ENCODE results near the gene GRIK4.

The GRIK4 gene

GRCh38 chr11:120816711-120817110, 305.2 kb downstream of the GRIK4 start:
- H3K27ac ChIP-seq (replicated peaks) = no peak overlapping the region
- H3K4me3 ChIP-seq (replicated peaks; ENCODE audit: insufficient read depth, low read length) = no peak overlapping the region
- H3K27me3 ChIP-seq (ENCODE audit: insufficient read depth, poor library complexity, severe bottlenecking) = peaks cover 9% of the 10 kb centered on the region
- no peak for DNase-seq (ENCODE audit: low read depth in 1 of 2, low spot score in 1 of 2)
- TF ChIP-seq, protein P1, sequence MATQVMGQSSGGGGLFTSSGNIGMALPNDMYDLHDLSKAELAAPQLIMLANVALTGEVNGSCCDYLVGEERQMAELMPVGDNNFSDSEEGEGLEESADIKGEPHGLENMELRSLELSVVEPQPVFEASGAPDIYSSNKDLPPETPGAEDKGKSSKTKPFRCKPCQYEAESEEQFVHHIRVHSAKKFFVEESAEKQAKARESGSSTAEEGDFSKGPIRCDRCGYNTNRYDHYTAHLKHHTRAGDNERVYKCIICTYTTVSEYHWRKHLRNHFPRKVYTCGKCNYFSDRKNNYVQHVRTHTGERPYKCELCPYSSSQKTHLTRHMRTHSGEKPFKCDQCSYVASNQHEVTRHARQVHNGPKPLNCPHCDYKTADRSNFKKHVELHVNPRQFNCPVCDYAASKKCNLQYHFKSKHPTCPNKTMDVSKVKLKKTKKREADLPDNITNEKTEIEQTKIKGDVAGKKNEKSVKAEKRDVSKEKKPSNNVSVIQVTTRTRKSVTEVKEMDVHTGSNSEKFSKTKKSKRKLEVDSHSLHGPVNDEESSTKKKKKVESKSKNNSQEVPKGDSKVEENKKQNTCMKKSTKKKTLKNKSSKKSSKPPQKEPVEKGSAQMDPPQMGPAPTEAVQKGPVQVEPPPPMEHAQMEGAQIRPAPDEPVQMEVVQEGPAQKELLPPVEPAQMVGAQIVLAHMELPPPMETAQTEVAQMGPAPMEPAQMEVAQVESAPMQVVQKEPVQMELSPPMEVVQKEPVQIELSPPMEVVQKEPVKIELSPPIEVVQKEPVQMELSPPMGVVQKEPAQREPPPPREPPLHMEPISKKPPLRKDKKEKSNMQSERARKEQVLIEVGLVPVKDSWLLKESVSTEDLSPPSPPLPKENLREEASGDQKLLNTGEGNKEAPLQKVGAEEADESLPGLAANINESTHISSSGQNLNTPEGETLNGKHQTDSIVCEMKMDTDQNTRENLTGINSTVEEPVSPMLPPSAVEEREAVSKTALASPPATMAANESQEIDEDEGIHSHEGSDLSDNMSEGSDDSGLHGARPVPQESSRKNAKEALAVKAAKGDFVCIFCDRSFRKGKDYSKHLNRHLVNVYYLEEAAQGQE (IDR thresholded peaks at IDR 0.05; ENCODE audit: insufficient replicate concordance, low read depth) = no peak
- TF ChIP-seq SPI1 (IDR thresholded peaks at IDR 0.05; ENCODE audit: borderline replicate concordance, low read depth) (no peak), GABPA (IDR thresholded peaks at IDR 0.05; ENCODE audit: low read depth) (no peak), POLR2AphosphoS5 (IDR thresholded peaks at IDR 0.05; ENCODE audit: low read depth) (no peak)
- TF ChIP-seq, protein P2, sequence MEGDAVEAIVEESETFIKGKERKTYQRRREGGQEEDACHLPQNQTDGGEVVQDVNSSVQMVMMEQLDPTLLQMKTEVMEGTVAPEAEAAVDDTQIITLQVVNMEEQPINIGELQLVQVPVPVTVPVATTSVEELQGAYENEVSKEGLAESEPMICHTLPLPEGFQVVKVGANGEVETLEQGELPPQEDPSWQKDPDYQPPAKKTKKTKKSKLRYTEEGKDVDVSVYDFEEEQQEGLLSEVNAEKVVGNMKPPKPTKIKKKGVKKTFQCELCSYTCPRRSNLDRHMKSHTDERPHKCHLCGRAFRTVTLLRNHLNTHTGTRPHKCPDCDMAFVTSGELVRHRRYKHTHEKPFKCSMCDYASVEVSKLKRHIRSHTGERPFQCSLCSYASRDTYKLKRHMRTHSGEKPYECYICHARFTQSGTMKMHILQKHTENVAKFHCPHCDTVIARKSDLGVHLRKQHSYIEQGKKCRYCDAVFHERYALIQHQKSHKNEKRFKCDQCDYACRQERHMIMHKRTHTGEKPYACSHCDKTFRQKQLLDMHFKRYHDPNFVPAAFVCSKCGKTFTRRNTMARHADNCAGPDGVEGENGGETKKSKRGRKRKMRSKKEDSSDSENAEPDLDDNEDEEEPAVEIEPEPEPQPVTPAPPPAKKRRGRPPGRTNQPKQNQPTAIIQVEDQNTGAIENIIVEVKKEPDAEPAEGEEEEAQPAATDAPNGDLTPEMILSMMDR (IDR thresholded peaks at IDR 0.05; ENCODE audit: insufficient read depth, low read length) = no peak

DNA sequence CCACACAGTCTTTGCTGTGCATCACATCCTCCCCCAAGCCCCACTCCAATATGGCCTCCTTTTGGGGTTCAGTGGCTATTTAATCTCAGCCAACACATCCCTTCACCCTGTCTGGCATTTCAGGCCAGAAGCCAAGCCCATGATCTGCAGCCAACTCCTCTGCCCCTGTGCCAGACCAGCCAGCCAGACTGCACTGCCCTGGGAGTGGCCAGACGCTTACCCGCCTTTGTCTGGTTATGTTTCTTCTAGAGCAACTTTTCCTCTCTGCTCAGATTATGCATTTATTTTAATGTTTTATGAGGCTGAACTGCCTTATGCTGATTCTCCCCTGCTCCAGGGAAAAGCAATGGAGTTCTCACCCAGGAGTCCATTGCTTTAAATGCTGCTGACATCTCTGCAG, 305.6 kb downstream of the GRIK4 start:
- peaks cover 9% of the 10 kb centered on the region for H3K27me3 ChIP-seq (ENCODE audit: insufficient read depth, poor library complexity, severe bottlenecking)
- TF ChIP-seq GABPA (IDR thresholded peaks at IDR 0.05; ENCODE audit: low read depth) (no peak), SPI1 (IDR thresholded peaks at IDR 0.05; ENCODE audit: borderline replicate concordance, low read depth) (no peak), POLR2AphosphoS5 (IDR thresholded peaks at IDR 0.05; ENCODE audit: low read depth) (no peak)
- TF ChIP-seq, protein P1 (IDR thresholded peaks at IDR 0.05; ENCODE audit: insufficient replicate concordance, low read depth) = no peak
- TF ChIP-seq, protein P2 (IDR thresholded peaks at IDR 0.05; ENCODE audit: insufficient read depth, low read length) = no peak
- H3K4me3 ChIP-seq (replicated peaks; ENCODE audit: insufficient read depth, low read length) = no peak overlapping the region
- H3K27ac ChIP-seq (replicated peaks) = no peak overlapping the region
- no peak for DNase-seq (ENCODE audit: low read depth in 1 of 2, low spot score in 1 of 2)

- H3K27me3 ChIP-seq (ENCODE audit: insufficient read depth, poor library complexity, severe bottlenecking) = peaks cover 9% of the 10 kb centered on the region
- TF ChIP-seq, protein P2 (IDR thresholded peaks at IDR 0.05; ENCODE audit: insufficient read depth, low read length) = no peak
- TF ChIP-seq GABPA (IDR thresholded peaks at IDR 0.05; ENCODE audit: low read depth) (no peak), SPI1 (IDR thresholded peaks at IDR 0.05; ENCODE audit: borderline replicate concordance, low read depth) (no peak), POLR2AphosphoS5 (IDR thresholded peaks at IDR 0.05; ENCODE audit: low read depth) (no peak)
- TF ChIP-seq, protein P1 (IDR thresholded peaks at IDR 0.05; ENCODE audit: insufficient replicate concordance, low read depth) = no peak
- no peak overlapping the region for H3K4me3 ChIP-seq (replicated peaks; ENCODE audit: insufficient read depth, low read length)
- H3K27ac ChIP-seq (replicated peaks) = no peak overlapping the region
- DNase-seq (ENCODE audit: low read depth in 1 of 2, low spot score in 1 of 2) = no peak
Measured at GRCh38 chr11:120818097-120818496, 306.5 kb downstream of the GRIK4 start.
